GM10266 (cell line): Measurements from ENCODE around the gene CMTM7.

Experiments
- DNase-seq: peaks from one replicate; pipeline ENCODE4 v3.0.0; 2012; ENCODE audit errors: extremely low spot score
- TF ChIP-seq, protein P1 (sequence below): IDR thresholded peaks from 2 replicates; pipeline ENCODE4 v1.5.1; 2012; ENCODE audit warnings: mild to moderate bottlenecking, low read depth; ENCODE audit not compliant: control insufficient read depth, insufficient read depth; ENCODE audit errors: missing control alignments

Gene CMTM7, protein sequence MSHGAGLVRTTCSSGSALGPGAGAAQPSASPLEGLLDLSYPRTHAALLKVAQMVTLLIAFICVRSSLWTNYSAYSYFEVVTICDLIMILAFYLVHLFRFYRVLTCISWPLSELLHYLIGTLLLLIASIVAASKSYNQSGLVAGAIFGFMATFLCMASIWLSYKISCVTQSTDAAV

DNA sequence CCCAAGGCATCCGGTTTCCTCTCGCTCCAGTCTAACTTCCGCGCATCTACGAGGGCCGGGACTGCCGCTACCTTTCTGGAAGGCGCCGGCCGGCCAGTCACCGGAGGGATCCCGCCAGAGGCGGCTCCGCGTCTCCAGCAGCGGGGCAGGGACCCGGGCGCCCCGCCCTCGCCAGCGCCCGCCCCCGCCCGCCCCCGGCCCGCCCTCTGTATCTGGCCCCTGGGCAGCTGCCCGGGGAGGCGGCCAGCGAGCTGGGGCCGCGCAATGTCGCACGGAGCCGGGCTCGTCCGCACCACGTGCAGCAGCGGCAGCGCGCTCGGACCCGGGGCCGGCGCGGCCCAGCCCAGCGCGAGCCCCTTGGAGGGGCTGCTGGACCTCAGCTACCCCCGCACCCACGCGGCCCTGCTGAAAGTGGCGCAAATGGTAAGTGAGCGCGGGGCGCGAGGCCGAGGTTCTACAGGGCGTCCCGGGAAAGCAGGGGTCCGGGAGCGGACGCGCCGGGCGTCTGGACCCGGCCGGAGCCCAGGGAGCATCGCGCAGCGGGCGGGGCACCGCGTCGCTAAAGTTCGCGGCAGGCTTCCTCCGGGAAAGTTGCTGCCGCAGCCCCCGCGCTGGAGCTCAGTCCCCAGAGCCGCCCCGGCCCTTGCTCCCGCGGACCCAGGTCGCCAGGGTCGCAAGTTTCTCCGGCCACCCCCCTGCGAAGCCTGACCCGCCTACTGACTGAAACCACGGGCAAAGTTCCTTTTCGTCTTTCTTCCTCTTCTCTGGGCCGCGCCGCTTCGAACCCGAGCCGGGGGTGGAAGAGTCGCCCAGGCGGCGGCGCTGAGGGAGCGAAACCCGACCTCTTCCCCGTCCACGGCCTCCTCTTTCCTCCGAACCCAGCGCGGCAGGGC, at the start of gene CMTM7:
TSS of gene CMTM7 (plus strand) at position 211 of the 893 bp plus-strand sequence. CDS start at position 265, 54 bp downstream.
- peak; percentile 62 for DNase-seq

DNA sequence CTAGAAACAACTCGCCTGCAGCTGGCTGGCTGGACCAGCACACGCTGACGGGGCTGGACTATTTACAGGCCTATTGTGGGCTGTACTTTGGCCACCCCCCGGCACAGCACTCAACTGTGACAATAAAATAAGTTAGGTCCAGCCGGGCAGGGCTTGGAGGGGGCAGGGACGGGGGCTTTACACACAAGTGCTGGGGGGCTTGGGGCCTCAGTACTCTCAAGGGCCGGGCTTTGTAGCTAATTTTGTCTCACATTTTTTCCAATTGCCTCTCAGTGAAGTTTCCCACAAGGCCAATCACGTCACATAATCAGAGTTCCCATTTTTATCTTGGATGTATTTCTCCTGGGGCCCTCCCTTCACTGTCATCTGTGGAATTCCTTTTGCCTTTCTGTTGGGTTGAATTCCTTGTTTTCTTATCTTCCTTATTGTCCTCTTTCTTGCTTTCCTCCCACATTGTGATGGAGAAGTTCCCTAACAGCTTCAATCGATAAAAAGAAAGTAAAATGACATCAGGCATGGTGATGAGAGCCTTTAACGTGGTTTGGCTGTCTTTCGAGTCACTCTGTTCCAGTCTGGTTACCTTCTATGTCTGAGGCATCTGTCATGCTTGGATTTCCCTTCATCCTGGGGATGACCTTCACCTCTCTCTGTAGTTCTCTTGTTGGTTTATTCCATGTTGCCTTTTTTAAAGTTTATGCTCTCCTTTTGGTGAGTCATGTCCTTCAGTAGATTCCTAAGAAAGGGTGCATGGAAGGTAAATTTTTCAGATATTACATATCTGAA, 44.1 kb upstream of the CMTM7 start:
- DNase-seq: no peak
- TF ChIP-seq, protein P1, sequence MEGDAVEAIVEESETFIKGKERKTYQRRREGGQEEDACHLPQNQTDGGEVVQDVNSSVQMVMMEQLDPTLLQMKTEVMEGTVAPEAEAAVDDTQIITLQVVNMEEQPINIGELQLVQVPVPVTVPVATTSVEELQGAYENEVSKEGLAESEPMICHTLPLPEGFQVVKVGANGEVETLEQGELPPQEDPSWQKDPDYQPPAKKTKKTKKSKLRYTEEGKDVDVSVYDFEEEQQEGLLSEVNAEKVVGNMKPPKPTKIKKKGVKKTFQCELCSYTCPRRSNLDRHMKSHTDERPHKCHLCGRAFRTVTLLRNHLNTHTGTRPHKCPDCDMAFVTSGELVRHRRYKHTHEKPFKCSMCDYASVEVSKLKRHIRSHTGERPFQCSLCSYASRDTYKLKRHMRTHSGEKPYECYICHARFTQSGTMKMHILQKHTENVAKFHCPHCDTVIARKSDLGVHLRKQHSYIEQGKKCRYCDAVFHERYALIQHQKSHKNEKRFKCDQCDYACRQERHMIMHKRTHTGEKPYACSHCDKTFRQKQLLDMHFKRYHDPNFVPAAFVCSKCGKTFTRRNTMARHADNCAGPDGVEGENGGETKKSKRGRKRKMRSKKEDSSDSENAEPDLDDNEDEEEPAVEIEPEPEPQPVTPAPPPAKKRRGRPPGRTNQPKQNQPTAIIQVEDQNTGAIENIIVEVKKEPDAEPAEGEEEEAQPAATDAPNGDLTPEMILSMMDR: no peak

More for the DNA sequence above, at the start of gene CMTM7:
- TF ChIP-seq, protein P1: no peak

DNA sequence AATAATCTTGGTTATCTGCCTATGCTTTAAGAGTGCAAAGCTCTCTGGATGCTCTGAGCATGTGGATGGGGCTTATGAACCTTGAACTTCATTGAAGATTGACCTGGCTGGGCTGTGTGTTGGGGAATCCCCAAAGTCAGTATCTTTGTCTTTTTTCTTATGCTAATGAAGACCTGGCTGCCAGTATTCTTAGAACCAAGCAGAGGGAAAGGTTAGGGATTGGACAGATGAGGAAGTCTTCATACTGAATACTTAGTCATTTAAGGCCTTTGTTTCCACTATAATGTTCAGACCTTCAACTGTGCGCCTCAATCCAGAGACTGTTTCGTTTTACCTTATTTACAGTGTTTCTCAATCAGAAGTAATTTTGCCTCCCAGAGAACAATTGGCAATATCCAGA, 42.5 kb upstream of the CMTM7 start:
- TF ChIP-seq, protein P1: no peak
- DNase-seq: no peak

DNA sequence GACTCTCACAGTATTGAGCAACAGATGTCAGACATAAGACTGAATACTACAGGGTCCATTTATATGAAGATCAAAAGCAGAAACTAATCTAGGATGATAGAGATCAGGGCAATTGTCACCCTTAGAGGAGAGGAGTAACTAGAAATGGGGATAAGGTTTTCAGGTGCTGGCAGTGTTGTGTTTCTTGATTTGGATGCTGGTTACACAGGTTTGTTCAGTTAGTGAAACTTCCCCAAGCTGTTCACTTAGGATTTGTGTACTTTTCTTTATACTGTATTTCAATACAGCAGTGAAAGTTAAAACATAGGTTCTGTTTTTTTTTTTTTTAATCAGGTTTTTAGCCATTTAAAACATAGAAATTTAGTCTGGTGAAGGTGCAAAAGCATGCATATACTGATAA, 39.1 kb upstream of the CMTM7 start:
- no peak for DNase-seq

DNA sequence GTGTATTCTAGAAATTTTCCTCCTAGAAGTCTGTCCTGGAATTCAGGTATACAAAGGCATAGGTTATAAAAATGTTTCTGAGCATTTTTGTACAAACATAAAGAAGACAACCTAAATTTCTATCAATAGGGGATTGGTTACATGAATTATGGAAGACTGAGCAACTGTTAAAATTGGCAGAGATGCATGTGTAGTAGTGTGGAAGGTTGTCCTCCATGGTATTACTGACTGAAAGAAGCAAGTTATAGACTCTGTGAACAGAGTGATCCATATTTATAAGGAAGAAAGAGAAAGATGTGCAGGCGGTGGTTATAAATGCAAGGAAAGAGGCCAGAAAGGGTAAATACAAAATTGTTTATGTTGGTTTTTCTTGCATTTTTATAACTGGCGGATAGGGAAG, 38.3 kb upstream of the CMTM7 start:
- no peak for DNase-seq
- TF ChIP-seq, protein P1: no peak

More for the DNA sequence above, 39.1 kb upstream of the CMTM7 start:
- TF ChIP-seq, protein P1: no peak

DNA sequence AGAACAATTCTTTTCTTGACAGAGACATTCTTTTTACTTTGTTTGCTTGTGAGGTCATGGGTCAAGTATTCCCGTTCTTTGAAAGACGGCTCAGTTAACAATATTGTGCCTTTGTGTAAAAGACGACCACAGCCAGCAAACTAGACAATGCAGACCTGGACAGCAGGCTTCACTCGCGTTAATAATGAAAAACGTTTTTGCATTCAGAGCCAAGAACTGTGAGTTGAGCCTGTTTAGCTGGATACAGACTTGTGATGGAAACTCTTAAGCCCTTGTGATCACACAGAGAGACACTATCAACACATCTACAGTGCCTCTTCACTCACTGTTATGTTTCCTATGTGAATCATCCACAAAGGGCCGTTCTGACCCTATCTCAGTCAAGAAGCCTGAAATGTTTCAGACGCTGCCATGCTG, 37.3 kb upstream of the CMTM7 start:
- TF ChIP-seq, protein P1: no peak
- no peak for DNase-seq
